ENCODE measurements around the gene MARF1.
"Not testable (repeated sequence)": the region's sequence is repeated elsewhere in the genome, so short reads cannot be mapped to it uniquely, and the experiment has no call there.

The MARF1 gene

DNA sequence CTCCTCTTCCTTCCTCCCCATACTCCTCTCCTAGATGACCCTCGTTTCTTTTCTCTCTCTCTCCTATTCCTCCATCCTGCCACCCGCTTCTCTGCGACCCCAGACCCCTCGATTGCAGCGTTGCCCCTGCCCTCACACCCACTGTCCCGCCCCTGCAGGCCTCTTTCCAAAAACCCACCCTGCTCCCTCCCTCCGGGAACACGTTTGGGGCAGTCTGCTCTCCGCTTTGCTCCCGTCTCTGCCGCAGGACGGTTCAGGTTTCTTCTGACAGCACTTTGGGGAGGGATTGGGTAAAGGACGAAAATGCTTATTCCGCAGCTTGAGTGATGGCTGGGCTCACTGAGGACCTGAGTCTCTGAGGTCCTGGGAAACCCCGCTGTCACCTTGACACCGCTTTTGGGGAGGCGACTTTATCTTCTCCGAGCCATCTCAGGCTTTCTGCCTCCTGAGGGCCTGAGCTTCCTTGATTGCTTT, 7.8 kb upstream of the MARF1 start:
- DNase-seq (ENCODE audit: low spot score), result peak; percentile 76

- DNase-seq (ENCODE audit: low spot score), result peak; percentile 91
These were observed 7.2 kb upstream of the MARF1 start, which contains the start of gene NDE1 for GRCh38 chr16:15650019-15650697. TSS of gene NDE1 (plus strand) at chr16:15650245. CDS start at chr16:15664779, 14,534 bp downstream.

GRCh38 chr16:15649727-15650018, 6.7 kb upstream of the MARF1 start:
- no peak for DNase-seq (ENCODE audit: low spot score)

DNA sequence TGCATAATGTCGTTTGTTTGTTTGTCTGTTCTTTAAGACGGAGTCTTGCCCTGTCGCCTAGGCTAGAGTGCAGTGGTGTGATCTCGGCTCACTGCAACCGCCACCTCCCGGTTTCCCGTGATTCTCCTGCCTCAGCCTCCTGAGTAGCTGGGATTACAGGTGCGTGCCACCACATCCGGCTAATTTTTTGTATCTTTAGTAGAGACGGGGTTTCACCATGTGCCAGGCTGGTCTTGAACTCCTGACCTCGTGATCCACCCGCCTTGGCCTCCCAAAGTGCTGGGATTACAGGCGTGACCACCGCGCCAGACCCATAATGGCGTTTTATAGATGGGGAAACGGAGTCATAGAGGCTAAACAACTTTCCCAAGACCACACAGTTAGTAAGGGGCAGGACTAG, 6.4 kb upstream of the MARF1 start:
- not testable (repeated sequence) for DNase-seq (ENCODE audit: low spot score)

GRCh38 chr16:15648135-15648730, 5.3 kb upstream of the MARF1 start:
- no peak for DNase-seq (ENCODE audit: low spot score)

DNA sequence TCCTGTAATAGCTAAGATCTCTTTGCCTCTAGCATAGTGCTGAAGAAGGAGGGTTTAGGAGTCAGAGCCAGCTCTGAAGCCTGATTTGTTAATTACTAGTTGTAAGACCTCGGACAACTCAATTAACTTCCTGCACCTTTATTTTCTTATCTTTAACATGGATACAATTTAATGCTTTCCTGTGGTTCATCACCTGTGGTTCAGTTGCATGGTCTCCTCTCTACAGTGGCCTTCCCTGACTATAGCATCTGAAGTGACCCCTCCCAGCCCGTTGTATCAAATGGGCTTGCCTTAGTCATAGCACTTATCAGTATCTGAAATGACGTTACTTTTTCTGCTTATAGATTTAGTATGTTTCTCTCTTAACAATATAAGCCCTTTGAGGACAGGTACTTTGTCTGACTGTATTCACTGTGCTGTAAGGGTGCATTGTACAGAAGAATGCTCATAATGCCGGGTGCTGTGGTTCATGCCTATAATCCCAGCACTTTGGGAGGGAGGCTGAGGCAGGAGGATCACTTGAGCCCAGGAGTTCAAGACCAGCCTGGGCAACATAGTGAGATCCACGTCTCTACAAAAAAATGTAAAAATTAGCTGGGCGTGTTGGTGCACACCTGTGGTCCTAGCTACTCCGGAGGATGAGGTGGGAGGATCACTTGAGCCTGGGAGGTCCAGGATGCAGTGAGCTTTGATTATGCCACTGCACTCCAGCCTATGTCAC, 4.5 kb upstream of the MARF1 start:
- peak; percentile 63 for DNase-seq (ENCODE audit: low spot score)

DNA sequence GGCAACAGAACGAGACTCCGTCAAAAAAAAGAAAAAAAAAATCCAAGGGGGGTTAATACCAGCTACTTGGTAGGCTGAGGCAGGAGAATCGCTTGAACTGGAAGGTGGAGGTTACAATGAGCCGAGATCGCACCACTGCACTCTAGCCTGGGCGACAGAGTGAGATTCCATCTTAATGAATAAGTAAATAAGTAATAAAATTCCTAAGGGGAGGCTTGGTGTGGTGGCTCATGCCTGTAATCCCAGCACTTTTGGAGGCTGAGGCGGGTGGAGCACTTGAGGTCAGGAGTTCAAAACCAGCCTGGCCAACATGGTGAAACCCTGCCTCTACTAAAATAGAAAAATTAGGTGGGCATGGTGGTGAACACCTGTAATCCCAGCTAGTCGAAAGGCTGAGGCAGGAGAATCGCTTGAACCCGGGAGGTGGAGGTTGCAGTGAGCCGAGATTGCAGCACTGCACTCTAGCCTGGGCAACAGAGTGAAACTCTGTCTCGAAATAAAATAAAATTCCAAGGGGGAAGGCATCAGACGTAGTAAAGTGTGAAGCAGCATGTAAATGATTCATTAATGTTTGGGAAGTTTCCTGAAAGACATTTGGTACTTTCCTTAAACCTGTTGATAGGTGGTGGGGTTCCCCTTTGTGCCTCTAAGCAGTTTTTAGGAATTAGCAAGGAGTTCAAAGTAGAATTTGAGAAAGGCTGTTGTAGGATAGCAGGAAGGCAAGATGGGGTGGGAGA, 3.8 kb upstream of the MARF1 start:
- not testable (repeated sequence) for DNase-seq (ENCODE audit: low spot score)

DNA sequence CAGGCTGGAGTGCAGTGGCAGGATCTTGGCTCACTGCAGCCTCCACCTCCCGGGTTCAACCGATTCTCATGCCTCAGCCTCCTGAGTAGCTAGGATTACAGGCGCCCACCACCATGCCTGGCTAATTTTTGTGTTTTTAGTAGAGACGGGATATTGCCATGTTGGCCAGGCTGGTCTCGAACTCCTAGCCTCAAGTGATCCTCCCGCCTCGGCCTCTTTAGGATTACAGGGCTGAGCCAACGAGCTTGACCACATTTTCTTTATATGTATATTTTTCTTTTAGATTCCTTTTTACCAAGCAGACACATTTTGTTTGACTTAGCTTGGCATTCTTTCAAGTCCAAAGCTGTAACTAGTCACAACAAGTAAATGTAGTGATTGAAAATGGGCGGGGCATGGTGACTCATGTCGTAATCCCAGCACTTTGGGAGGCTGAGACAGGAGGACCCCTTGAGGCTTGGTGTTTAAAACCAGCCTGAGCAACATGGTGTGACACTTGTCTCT, 2.1 kb upstream of the MARF1 start:
- DNase-seq (ENCODE audit: low spot score), result peak; percentile 92

DNA sequence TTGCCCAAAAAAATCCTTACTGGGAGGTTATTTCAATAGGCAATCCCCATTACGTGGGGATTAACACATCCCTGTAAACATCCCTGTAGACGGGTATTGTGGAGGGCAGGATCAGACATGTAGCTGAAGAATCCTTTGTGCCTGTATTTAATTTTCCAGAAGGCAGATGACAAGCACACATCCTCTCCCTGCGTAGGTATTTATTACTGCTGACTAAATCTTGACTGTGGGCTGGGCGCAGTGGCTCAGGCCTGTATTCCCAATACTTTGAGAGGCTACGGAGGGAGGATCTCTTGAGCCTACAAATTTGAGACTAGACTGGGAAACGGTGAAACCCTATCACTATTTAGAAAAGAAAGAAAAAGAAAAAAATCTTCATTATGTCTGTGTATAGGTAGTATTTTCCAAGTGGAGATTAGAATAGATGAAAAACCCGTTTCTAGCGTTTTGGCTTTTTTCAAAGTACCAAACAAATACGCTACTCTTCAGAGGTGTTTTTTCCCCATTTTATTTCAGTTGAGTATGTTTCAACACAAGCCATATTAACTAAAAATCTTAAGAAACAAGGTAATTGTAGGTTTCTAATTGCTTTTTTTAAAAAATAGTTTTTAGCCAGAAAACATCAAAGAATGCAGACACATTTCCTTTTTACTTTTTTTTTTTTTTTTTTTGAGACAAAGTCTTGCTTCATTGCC, 1.5 kb upstream of the MARF1 start:
- peak; percentile 38 for DNase-seq (ENCODE audit: low spot score)

DNA sequence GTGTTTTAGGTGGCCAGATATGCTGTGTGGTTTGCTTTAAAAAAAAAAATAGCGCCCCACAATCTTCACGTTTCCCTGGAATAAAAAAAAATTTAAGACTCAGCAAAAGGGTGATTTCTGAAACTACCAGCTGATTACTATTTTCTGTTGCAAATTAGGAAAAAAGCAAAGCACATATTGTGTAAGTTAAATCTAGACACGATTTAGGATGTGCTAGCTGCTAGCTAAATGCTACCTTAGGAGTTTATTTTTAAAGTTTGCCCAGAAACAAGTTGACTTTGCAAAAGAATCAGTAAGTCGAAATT, 944 bp upstream of the MARF1 start:
- DNase-seq (ENCODE audit: low spot score), result no peak

DNA sequence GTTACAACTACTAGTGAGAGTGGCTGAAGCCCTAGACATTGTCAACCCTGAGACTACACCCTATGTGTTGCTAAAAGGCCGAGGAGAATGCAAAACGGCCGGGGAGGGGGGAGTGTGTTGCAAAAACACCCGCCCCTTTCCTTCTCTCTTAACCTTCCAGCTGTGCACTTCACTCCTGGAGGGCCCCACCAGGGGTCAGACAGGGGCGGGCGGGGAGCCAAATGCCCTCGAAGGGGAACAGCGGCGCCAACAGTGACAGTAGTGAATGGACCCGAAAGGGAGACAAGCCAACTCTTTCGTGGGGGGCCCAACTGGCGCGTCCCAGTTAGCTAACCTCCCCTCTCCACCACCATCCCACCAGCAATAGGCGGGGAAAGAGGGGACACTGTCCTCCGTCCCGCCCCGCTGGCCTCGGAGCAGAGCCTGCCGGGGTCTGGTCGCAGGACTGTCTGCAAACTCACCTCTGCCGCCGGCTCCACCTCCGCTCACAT, 352 bp downstream of the MARF1 start:
- peak; percentile 86 for DNase-seq (ENCODE audit: low spot score)

DNA sequence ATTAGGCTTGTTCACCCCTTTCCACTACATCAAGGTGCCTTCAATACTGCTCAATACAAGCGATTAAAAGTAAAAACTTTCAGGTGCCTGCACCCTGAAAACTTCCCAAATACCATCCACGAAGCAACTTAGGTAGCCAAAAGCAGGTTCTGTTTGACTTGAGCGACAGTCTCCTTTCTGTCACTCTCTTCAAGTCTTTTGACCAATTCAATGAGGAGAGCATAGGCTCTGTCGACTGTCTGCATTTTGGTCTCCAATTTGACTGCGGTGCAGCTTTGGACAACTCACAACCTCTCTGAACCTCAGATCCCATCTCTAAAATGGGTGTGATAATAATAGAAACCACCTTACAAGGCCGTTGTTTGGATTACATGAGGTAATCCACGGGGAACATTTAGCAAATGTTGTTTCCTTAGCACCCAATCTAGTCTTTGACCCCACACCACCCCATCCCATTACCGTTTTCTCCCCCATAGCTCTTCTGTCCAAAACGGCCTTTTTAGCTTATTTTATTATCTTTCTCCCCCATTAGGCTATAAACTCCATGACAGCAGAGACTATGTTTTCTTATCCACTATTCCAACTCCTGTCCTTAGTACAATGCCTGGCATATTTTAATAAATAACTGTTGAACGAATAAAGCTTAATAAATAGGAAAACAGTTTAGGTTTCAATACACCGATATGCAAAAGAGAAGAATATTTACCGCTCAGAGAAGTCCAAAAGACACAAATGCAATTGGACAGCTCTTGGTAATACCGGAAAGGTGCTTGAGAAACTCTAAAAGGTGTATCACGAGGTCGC, 999 bp downstream of the MARF1 start:
- peak; percentile 57 for DNase-seq (ENCODE audit: low spot score)

- DNase-seq (ENCODE audit: low spot score), result no peak
These were observed 2.0 kb downstream of the MARF1 start for GRCh38 chr16:15640966-15641365.

DNA sequence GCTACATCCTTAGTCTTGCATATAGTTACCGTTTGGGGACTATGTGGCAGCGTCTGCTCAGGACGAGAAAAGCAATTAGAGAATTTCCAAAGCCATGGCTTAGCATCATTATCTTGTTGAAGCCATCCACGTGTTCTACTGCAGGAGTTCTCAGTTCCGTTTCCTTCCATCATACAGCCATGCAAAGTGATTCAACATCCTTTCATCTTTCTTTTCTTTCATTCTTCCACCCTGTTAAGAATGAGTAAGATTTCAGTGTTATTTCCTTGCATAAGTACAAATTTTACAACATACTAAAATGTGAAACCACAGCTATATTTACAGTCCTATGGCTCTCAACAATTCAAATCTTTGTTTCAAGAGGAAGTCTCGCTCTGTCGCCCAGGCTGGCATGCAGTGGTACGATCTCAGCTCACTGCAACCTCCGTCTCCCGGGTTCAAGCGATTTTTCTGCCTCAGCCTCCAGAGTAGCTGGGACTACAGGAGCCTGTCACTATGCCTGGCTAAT, 3.8 kb downstream of the MARF1 start:
- no peak for DNase-seq (ENCODE audit: low spot score)

- DNase-seq (ENCODE audit: low spot score), result no peak
These were observed 6.5 kb downstream of the MARF1 start for GRCh38 chr16:15636392-15636873.

GRCh38 chr16:15635926-15636325, 7.0 kb downstream of the MARF1 start:
- no peak for DNase-seq (ENCODE audit: low spot score)

DNA sequence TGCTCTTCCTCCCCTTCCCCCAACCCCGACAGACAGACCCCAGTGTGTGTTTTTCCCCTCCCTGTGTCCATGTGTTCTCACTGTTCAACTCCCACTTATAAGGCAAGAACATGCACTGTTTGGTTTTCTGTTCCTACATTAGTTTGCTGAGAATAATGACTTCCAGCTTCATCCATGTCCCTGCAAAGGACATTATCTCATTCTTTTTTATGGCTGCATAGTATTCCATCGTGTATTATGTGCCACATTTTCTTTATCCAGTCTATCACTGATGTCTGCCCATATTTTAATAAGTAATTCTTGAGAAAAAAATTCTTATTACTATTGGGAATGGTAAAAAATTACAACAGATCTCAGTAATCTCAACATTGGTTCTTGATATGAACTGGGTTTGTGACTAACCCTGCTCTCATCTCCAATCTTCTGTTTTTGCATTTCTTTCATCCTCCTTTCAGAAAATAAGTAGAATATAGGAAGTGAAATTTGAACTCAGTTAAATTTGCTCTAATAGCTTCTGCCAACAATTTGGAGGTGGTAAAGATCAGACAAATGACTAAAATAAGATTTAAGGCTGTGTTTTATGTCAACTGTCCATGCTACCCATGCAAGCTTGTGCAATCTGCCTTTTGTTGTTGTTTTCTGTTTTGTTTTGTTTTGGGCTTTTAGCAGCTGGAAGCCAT, 11.1 kb downstream of the MARF1 start:
- DNase-seq (ENCODE audit: low spot score), result no peak

DNA sequence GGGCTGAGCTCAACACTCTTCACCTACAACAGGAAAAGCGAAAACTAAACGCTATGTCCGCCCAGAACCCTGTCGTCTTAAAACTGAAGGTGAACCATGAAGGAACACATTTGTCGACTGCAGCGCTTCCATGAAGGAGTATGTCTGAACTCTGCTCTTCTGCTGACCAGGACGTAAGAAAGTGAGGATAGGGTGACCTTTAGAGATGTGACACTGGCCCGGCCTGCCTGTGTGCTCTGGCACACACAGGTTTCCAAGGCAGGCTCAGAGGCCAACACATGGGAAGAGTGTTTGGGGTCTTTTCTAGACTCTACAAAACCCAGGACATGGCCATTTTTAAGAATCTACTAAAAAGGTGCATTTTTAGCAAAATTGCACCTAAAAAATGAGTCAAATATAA, 21.1 kb downstream of the MARF1 start:
- no peak for DNase-seq (ENCODE audit: low spot score)

DNA sequence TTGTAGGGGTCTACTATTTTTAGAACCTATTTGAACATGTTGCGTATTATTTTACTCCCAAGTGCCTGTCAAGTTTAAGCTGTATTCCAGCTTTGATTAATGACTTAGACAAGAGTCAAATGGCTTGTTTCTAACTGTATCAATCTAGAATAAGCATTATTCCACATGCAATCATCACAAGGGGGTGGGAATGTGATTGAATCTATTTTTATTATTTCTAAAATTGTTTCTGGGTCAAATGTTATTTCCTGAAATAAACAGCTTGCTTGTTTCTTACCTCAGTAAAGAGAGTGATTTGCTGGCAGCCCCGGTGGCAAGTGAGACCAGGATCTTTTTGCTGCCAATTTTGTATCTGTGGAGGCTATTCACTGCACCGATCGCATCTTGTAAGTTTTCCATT, 21.5 kb downstream of the MARF1 start:
- DNase-seq (ENCODE audit: low spot score), result no peak

GRCh38 chr16:15620611-15621195, 22.3 kb downstream of the MARF1 start:
- no peak for DNase-seq (ENCODE audit: low spot score)
